ENCODE measurements around the gene KIAA1191. TPM values are rescaled to one million over a fixed set of nuclear protein-coding genes. Genes with fewer than 3 reads are reported as not detected.

Gene KIAA1191
- total and polyA plus RNA-seq, 9 of the 15 experiments (the other 6 are each of a cell fraction or from before 2014, with no cell fraction given) = 31.0 to 80.2 (median 45.7) TPM

- DNase-seq (ENCODE audit: extremely low read depth in 1 of 4, low spot score in 3 of 4) (no peak), ATAC-seq (no peak), FAIRE-seq (no peak)
- Histone ChIP-seq H3K27me3 (ENCODE audit: control insufficient read depth in 2 of 2, insufficient read depth in 2 of 2, low read length in 2 of 2) (no peaks in the 10 kb centered on the region), H3K4me3 (no peak overlapping the region), H3K27ac (ENCODE audit: extremely low read depth, low read depth, low read length) (no peak overlapping the region), H3K9ac (ENCODE audit: insufficient read depth in 1 of 2, low read depth in 2 of 2, low read length in 2 of 2) (0 out of 4 replicates have a peak overlapping the region, but pooled peaks of 1 of the 2 experiments have one; percentile 29), H3K36me3 (ENCODE audit: control insufficient read depth, insufficient read depth, low read length) (peaks cover 94% of the 10 kb centered on the region), H3K4me1 (replicated peaks in 1 of 2; ENCODE audit: control insufficient read depth in 2 of 2, insufficient read depth in 2 of 2, low read length in 2 of 2) (no peaks in the 10 kb centered on the region), H2AFZ (ENCODE audit: low read depth, low read length) (no peak overlapping the region), H3K9me3 (replicated peaks; ENCODE audit: control insufficient read depth, insufficient read depth, low read depth, low read length) (no peaks in the 10 kb centered on the region), H3K79me2 (ENCODE audit: control insufficient read depth, insufficient read depth, low read length) (peaks cover 11% of the 10 kb centered on the region; the same call in 2 of the 3 replicates), H3K4me2 (ENCODE audit: insufficient read depth, low read length) (no peak overlapping the region), H4K20me1 (replicated peaks; ENCODE audit: control insufficient read depth, insufficient read depth, low read length) (peaks cover 3% of the 10 kb centered on the region; the same call in 1 of the 2 replicates), H3K9me1 (ENCODE audit: control insufficient read depth, insufficient read depth, low read length) (peaks cover 3% of the 10 kb centered on the region)
- ChIA-PET CTCF (ENCODE audit: low intra/inter-chr PET ratio) (no interaction called here), POLR2A (interaction anchor here (0.7 to 1.8 kb wide), 4 partner anchors 10 to 42 kb away, joined by 3 to 7 read pairs (median 4); partner anchors contain the start of gene KIAA1191)
- BruUV-seq (replicated peaks) = no TSS peak
- intact Hi-C loops (cut with micrococcal nuclease) (no loop called here), in situ Hi-C loops (cut with MboI) (no loop called here)
- TF ChIP-seq HDAC6 (IDR thresholded peaks at IDR 0.05; ENCODE audit: low read depth, low read length) = no peak
- TF ChIP-seq TAF1 (IDR thresholded peaks at IDR 0.05; ENCODE audit: control insufficient read depth, extremely low read depth, insufficient read depth, low read length, severe bottlenecking) = no peak
- TF ChIP-seq CBX2 (IDR thresholded peaks at IDR 0.05; ENCODE audit: insufficient read depth, low read length, poor library complexity, severe bottlenecking) = no peak
- TF ChIP-seq BCLAF1 (IDR thresholded peaks at IDR 0.05; ENCODE audit: borderline replicate concordance in 1 of 2, control insufficient read depth in 1 of 2, low read depth in 2 of 2, low read length in 1 of 2) = no peak
- no peak for TF ChIP-seq ZNF57 (CRISPR knock-in tag; IDR thresholded peaks at IDR 0.05)
- no peak for TF ChIP-seq ASH1L (IDR thresholded peaks at IDR 0.05; ENCODE audit: borderline replicate concordance, low read depth, partially characterized antibody)
- TF ChIP-seq TOE1 (IDR thresholded peaks at IDR 0.05; ENCODE audit: borderline replicate concordance) = no peak
- TF ChIP-seq TOE1 (CRISPR knock-in tag; IDR thresholded peaks at IDR 0.05; ENCODE audit: borderline replicate concordance, low read depth) = no peak
- no peak for TF ChIP-seq NFXL1 (CRISPR knock-in tag; IDR thresholded peaks at IDR 0.05)
- TF ChIP-seq ZNF280A (IDR thresholded peaks at IDR 0.05; ENCODE audit: low read depth, partially characterized antibody) = no peak
- no peak for TF ChIP-seq FOXP4 (CRISPR knock-in tag; IDR thresholded peaks at IDR 0.05; ENCODE audit: borderline replicate concordance)
- TF ChIP-seq WHSC1 (IDR thresholded peaks at IDR 0.05; ENCODE audit: low read length) = no peak
- 92% methylated on average over 8 of the region's 8 CpGs for WGBS (ENCODE audit: insufficient coverage, low coverage, missing lambda C conversion rate)
Measured at GRCh38 chr5:176350416-176350815, 11.1 kb downstream of the KIAA1191 start.
